C4-2B (cell line): ENCODE measurements around the gene GTF3C2.

Experiments used
- CTCF ChIP-seq: fragments of 450-650 bp; conservative IDR thresholded peaks from 2 replicates; pipeline ENCODE4 v1.5.1; 2017; ENCODE audit warnings: mild to moderate bottlenecking
- ZFX ChIP-seq: fragments of 450-650 bp; IDR thresholded peaks from 2 replicates; pipeline ENCODE4 v1.6.1; 2017

GRCh38 chr2:27370026-27370815 lies 13.7 kb upstream of the GTF3C2 start, which contains the start of the genes EIF2B4 and SNX17:
- TF ChIP-seq CTCF, result peak; percentile 90
- no peak for TF ChIP-seq ZFX
